Epidermal melanocyte (primary cell): Measurements from ENCODE around the gene S100A11.

ENCODE experiments used
- DNase-seq: peaks from one replicate; pipeline ENCODE4 v3.0.0; 2011; ENCODE audit warnings: low spot score; ENCODE audit not compliant: insufficient read length

Gene S100A11

DNA sequence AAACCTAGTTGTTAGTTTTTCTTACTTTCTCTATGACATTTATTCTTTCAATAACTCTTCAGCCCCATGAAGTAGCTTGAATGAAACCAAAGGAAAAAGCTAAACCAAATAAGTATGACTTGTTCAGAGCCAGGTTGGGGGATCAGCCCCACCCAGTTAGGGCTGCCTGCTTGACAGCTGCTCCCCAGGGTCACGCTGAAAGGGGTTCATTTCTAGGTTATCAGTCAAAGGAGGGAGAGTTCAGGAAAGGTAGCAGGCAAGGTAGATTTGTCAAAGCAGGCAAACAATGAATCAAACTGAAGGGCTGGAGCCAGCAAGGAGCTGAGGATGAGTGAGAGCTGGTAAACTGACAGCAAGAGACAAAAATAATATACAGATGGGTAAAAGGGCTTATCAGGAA, 3.1 kb upstream of the S100A11 start:
- no peak for DNase-seq

DNA sequence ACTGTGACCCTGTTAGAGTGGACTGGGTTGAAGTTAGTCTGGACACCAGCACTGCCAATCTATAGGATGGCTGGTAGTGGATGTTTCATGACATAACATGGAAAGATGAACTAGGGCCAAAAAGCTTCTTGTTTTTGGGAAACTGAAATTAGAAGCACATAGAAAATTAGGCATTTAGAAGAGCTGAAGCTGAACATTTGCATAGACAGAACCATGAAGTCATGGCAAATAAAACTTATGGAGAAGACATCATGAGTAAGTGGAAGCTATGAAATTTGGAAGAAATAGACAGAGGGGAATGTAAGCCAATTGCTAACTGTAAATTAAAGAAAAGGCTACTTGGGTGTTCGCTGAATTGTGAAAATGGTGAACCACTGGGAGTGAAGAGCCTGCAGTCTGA, 2.7 kb upstream of the S100A11 start:
- DNase-seq: no peak

DNA sequence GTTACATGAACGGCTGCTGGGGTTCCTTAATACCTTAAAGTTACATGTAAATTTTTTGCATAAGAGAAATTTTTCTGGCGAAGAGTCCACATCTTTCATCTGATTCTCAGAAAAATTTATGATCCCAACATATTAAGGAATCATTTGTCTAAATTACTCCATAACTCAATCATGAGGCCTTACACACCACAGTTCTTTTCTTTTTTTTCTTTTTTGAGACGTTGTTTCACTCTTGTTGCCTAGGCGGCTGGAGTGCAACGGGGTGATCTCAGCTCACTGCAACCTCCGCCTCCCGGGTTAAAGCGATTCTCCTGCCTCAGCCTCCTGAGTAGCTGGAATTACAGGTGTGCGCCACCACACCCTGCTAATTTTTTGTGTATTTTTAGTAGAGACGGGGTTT, 2.1 kb upstream of the S100A11 start:
- no peak for DNase-seq

DNA sequence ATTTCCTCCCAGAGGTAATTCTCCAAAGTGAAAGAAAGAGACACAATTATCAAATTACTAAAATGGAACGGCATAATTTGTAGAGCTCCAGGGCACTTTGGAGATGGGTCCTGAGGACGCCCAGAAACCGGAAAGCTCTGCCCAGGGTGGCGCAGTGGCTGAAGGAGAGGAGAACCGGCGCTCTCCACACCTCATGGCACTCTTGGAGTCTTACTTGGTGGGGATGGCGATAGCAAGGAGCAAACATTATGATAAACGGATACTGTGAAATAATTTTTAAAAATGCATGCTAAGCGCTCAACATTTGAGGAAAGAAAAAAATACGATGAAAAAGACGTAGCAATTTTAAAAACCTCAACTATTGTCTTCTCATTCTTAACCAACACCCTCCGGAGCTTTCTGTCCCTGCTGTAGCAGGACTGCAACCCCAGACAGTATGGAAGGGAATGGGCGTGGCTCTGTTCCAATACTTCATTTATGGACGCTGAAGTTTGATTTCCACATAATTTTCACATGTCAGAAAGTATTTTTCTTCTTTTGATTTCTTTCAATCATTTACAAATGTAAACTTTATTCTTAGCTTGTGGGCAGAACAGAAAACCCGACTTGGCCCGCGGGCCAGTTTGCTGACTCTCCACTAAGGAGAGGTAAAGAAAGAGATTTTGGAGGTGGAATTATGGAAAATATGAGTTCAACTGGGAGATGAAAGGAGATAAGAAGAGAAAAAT, 1.1 kb downstream of the S100A11 start:
- no peak for DNase-seq

DNA sequence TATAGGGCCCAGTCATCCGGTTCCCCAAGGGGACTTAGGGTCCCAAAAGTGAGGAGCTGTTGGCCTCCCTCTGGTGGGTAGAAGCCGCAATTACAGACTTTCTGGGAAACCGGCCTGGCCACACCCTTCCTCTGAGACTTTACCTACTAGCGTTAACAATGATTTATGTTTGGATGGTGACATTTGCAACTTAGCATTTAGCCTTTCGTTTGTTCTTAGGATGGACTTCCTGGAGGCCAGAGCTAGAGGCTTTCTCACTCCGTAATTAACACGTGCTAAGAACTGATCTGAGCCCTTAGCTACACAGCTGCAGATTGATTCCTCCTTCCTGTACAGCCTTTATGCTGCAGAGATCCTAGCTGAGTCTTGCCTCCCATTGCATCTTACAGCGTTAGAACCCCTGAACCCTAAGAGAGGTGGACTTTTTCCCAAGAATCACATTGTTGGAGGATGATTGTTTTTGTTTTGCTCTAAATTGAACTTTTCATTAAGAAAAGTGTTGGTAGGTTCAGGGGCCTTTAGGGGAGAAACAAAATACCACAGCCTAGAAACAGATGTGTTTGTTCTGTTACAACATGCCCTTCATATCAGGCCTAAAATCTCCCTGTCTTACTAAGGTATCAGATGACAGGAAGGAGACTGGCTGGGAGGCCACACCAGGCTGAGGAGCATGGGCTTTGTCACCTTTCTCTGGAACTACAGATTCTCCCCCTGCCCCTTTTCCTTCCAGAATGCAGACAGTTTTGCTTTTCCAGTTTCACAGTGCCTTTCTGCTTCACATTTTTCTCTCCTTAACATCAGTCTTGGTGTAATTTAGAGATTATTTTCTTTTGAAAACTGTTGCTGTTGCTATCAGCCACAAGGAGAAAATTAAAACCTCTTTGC, 1.9 kb downstream of the S100A11 start:
- peak; percentile 54 for DNase-seq

DNA sequence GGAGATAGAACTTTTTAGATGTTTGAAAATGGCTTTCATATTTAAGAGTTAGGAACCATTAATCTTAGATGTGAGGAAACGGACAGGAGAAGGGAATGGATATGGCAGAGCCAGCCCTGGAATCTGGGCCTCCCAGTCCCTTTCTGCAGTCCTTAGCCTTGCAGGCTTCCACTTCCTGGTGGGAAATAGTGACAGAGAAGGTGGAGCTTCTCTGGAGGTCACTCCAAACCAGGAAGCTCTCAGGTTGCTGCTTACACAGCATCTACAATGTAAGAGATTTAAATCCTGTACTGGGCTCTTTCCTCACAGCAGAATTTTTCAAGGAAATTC, 2.5 kb downstream of the S100A11 start:
- DNase-seq: no peak

DNA sequence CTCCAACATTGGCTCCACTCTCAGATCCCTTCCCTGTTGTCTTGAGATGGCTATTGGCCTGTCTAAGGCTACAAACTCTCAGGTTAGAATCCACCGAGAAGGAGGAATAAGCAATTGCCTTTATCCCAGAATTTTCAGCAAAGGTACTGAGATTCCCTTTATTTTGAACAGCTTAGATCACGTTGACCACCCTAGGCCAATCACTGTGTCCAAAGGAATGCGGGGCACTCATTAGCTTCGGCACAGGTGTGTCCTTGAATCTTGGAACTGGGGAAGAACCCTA, 6.9 kb downstream of the S100A11 start:
- DNase-seq: no peak

DNA sequence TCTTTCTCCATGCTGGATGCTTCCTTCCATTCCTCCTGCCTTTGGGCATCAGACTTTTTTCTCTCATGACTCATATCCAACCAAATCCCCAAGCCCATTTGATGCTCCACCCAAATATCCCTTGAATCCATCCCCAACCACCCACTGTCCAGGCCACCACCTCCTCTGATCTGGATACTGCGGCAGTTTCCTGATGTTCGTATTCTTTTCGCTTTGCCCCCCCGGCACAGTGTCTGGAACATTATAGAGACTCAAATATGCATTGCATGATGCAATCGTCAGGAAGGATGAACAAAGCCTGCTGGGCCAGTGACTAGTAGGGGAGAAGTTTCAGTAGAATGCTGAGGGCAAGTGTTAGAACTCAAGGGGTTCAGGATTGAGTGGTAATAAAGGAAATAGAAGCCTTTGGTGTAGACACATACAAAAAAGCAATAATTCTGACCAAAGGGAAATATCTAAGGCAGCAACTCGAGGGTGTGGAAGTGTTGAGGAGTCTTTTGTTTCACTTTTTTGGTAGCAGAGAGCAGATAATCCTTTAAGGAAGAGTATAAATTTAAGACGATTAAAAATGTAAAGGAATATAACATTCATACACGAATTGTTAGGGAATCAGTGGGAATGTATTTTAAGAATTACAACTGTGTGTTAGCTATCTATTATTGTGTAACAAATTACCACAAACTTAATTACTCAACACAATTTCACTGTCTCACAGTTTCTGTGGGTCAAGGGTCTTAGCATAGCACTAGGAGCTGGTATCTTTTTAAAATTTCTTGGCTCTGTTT, 7.5 kb downstream of the S100A11 start:
- no peak for DNase-seq

DNA sequence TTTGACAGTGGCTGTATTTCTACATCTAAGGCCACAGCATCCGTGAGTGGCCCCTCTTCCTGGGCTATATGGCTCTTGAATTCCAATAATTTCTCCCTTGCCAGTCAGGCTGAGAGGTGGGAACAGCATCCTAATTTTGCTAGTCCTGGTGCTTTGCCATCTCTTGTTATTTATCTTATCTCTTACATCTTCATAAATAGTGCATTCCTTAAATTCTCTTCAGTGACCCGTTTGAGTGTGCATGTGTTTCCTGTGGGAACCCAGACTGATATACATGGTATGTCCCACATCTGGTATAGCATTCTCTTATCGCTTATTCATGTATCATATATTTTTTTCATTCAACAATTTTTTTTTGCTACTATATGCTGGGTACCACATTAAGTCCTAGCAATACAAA, 9.9 kb downstream of the S100A11 start:
- no peak for DNase-seq

DNA sequence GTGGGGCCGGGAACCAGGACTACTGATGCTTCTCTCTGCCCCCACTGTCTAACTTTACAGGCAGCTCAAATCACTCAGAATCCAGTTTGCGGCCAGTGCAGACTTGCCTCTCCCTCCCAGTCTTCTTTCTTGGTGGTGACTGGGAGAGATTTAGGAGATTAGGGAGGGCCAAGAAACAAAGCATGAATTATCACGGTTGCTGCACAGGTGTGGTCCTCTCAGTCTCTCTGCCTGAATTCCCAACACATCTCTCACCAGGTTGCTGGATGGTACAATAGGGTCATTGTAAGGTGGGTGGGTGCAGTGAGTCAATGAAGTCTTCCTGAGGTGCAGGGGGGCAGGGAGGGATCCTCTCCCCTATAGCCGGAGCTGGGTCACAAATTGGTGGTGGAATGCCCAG, 12.6 kb downstream of the S100A11 start:
- DNase-seq: no peak

DNA sequence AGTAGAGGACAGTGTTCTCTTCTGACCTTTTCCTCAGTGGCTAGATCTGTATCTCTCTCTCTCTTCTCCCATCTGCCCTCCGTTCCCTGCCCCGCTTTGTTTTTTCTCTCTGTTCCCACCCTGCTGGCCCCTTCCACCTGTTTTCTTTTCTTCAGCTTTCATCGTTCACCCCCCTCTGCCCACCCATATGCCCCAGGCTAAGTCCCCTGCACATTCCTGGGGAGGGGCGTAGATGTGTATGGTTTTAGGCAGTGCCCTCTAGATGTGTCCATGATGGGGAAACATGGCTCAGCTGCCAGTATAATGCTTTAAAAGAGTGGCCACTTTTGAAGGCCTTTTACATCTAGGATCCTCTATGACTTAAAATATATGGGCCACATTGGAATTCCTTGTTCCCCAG, 13.6 kb downstream of the S100A11 start:
- DNase-seq: no peak

DNA sequence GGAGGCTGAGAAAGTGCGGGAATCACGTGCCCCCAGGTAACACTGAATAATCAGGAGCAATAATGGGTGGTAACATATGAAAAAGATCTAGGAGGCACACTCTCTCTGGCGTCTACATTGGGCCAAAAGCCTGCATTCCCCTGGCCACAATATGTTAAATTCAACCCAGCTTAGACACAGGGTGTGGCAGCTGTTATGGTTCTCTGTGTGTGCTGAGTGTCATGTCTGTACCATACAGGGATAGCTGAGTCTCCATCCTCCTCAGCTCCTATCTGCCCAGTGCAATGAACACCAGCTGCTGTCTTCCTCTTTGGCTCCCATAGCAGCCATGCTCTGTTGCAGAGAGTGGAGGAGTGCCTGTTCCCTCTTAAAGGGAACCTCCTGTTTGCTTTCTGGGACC, 14.3 kb downstream of the S100A11 start:
- no peak for DNase-seq

DNA sequence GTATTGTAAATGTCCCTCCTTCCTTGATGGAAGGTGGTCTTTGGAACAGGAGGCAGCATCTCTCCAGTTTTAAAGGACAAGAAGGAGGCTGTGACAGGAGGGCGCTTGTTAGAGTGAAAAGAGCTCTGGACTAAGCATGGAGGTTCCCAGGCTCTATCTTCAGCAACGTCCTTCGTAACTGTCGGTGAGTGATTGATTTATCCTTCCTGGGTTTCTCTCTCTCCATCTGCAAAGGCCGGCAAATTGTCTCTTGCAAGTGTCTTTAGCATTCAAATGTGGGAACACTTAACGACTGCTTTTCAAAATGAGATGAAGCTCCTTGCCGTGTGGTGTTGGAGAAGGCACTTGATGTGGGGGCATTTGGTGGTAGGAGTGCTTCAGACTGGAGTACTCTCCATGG, 15.2 kb downstream of the S100A11 start:
- no peak for DNase-seq

DNA sequence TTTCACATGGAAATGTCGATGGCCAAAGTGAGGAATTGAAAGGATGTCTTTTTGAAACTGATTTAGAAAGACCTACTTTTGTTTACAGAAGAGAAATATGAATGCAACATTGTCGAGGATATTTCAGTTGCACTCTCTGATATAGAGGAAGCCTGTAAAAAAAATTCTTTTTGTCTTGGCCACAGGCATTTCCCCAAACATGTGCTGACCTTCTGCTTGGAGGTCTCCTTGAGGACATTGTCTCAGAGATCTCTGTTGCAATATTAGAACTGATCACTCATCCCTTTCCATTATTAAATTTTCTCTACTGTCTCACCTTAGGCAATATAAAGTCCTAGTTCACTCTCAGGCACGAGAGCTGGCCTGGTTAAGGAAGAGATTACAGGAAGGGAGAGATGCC, 16.0 kb downstream of the S100A11 start:
- DNase-seq: no peak

DNA sequence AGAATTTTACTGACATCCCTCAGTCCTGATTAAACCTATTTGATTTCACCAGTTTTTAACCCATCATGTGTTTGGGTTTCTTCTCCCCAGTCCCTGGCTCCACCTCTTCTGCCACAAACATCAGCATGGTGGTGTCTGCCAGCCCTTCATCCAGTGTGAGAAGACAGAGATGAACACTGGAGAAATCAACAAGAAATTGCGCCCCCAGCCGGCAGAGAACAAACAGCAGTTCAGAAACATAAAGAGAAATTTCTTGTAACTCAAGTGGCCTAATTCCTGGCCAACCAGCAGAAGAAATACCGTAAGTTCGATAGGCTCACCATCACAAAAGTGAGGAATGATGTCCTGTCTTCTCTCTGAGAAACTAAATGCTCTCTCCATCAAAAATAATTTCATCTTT, 18.3 kb downstream of the S100A11 start:
- no peak for DNase-seq

DNA sequence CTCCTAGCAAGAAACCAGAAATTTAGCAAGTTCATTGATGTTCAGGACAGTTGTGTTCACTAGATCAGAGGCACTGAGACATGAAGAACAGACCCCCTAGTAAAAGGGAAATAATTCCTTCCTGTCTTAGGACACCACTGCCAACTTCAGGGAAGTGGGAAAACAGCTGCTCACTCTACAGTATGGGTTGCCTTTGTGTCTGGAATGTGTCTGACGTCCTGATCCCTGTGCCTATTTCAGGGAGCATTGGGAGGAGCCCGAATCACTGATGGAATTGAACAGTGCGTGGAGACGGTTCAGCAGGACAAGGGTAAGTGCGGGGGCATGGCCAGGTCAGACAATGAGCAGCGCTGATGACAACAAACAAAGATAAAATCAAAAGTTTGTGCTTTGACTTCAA, 21.0 kb downstream of the S100A11 start:
- no peak for DNase-seq

DNA sequence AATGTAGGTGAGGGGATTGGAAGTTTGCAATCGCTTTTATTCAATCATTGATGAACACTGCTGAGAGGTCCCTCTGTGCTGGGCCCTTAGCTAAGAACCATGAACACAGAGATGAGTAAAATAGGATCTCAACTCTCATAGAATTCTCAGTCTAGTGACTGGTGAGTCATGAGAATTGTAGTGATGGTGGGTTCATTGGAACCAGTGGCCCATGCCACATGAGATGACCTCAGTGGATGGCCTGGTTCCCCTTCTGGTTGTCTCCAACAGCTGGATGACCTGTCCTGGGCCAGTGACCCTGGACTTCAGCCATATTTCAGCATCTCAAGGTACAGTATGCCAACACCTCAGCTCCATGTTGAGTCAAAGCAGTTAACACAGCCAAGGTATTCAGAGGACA, 21.9 kb downstream of the S100A11 start:
- no peak for DNase-seq

DNA sequence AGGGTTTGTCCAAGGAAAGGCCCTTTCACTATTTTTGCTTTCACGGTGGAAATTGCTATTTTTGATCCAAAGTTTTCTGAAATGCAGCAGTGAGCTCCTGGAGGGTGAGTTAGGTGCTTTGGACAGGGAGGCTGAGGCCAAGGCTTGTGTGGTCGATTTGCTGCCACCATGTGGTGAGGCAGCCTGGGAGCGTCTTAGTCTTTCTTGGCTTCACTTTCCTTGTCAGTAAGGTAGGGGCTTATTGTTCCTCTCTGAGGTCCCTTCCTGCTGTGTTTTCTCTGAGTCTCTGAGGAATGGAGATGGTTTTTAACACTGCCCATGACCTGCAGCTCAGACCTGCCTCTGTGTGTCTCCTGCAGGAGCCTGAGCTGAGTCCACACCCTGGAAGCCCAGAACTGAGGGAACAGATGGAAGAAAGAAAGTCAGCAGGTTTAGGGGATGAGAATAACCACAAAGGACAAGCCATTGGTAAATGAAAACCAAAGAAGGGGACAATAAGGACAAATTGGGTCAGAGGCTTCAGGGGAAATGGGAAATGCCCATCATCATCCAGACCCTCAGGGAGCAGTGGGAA, 23.1 kb downstream of the S100A11 start:
- DNase-seq: no peak

DNA sequence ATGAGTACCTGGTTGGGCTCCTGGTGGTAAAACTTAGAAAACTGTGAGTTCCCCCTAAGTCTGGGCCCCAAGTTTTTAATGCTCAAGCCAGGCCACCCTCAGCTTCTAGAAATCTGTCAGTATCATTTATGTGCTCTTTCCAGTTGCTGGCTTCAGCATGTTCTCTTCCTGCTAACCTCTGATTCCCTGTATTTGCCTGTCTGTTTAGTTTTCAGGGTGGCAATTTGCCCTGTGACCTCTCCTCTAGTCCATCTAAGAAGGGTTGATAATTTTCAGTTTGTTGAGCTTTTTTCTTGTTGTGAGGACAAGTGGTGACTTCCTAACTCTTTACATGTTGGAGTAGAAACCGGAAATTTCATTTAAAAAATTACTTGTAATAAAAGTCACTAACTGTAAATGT, 27.1 kb downstream of the S100A11 start:
- DNase-seq: no peak

DNA sequence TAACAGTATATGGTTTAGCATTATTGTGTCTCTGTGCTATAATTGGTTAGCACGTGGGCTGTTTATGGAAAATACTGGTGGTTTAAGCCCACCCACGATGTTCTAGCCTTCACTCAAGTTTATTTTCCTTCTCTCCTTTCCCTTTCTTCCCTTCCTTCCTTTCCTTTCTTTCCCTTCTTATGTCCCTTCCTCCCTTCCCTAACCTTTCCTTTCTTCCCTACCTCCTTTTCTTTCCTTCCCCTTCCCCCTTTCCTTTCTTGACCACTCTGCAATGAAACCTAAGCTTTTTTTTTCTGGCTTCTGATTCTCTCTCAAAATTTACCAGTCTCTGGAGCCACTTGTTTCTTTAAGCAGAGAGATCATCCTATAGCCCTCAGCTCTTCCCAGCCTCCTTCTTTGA, 29.8 kb downstream of the S100A11 start:
- no peak for DNase-seq

DNA sequence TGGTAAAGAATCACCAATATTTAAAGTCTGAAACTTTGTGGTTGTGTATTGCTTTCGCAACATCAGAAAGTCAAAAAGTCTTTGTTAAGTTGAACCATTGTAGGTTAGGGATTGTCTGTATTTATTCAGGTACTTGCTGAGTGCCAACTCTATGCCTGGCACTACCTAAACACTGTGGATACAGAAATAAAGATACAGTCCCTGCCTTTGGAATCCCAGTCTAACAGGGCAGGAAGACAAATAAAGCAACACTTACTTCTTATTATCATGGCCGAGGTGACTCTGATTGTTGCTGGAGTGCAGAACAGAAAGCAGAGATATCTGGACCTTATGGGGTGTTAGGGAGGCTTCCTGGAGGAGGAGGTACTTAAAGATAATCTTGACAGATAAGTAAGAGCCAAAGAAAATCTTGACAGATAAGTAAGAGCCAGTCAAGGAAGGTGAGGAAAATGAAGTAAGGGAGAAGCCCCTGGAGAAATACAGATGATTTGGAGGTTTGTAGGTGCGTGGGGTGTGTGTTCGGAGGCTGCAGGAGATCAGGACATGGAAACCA, 31.4 kb downstream of the S100A11 start:
- no peak for DNase-seq
